PFSK-1 (cell line): ENCODE data around the gene CDKN1A.

ENCODE experiments used
- POLR2AphosphoS5 ChIP-seq: IDR thresholded peaks from 2 replicates; pipeline ENCODE4 v1.6.1; 2012; ENCODE audit warnings: low read depth, mild to moderate bottlenecking, control low read depth, low read length, moderate library complexity
- REST ChIP-seq, 2 experiments: IDR thresholded peaks; 2 replicates each; pipeline versions ENCODE4 v1.6.1 to v1.8.0; 2011 to 2012; ENCODE audit warnings: low read depth in 2 of 2, low read length in 2 of 2, control low read depth in 1 of 2, inconsistent platforms in 1 of 2, mild to moderate bottlenecking in 1 of 2, moderate library complexity in 1 of 2; ENCODE audit not compliant: insufficient read depth in 1 of 2
- SIN3A ChIP-seq: IDR thresholded peaks from 2 replicates; pipeline ENCODE4 v1.6.1; 2012; ENCODE audit warnings: mild to moderate bottlenecking, low read length, moderate library complexity, borderline replicate concordance; ENCODE audit not compliant: insufficient read depth
- TAF1 ChIP-seq: IDR thresholded peaks from 2 replicates; pipeline ENCODE4 v1.6.1; 2012; ENCODE audit warnings: low read length, control low read depth, borderline replicate concordance; ENCODE audit not compliant: insufficient read depth

- TF ChIP-seq POLR2AphosphoS5, result no peak
- no peak for TF ChIP-seq SIN3A
- TF ChIP-seq TAF1, result no peak
- no peak for TF ChIP-seq REST (IDR thresholded peaks at IDR 0.05; ENCODE audit: insufficient read depth in 1 of 2, low read depth in 2 of 2, low read length in 2 of 2)
These were observed 50.6 kb downstream of the CDKN1A start for GRCh38 chr6:36729161-36729524.
